ENCODE data around the gene RXRA. TPM values are rescaled to one million over a fixed set of nuclear protein-coding genes. Genes with fewer than 3 reads are reported as not detected.

RXRA gene
- total RNA-seq, 1 donor from 2014 or later, result 29.6 TPM

GRCh38 chr9:134419684-134420076 is 93.4 kb downstream of the RXRA start:
- DNase-seq, result no peak

GRCh38 chr9:134420281-134420845 is 94.1 kb downstream of the RXRA start:
- no peak for DNase-seq

GRCh38 chr9:134420974-134421432 is 94.7 kb downstream of the RXRA start:
- no peak for DNase-seq

- DNase-seq, result no peak
These were observed 95.6 kb downstream of the RXRA start for GRCh38 chr9:134421888-134422287.

- DNase-seq, result no peak
These were observed 96.2 kb downstream of the RXRA start for GRCh38 chr9:134422301-134423090.

- DNase-seq, result no peak
These were observed 96.9 kb downstream of the RXRA start for GRCh38 chr9:134423166-134423565.

- no peak for DNase-seq
These were observed 97.5 kb downstream of the RXRA start for GRCh38 chr9:134423749-134424148.

- DNase-seq, result no peak
These were observed 98.6 kb downstream of the RXRA start for GRCh38 chr9:134424818-134425217.

- no peak for DNase-seq
These were observed 99.1 kb downstream of the RXRA start for GRCh38 chr9:134425401-134425800.

- no peak for DNase-seq
These were observed 99.6 kb downstream of the RXRA start for GRCh38 chr9:134425812-134426211.

GRCh38 chr9:134426436-134426835 is 100.2 kb downstream of the RXRA start:
- DNase-seq, result no peak

GRCh38 chr9:134427153-134427782 is 101.0 kb downstream of the RXRA start:
- no peak for DNase-seq

- DNase-seq, result no peak
These were observed 102.3 kb downstream of the RXRA start for GRCh38 chr9:134428559-134428958.

GRCh38 chr9:134429007-134429406 is 102.8 kb downstream of the RXRA start:
- DNase-seq, result no peak

GRCh38 chr9:134429481-134429880 is 103.2 kb downstream of the RXRA start:
- no peak for DNase-seq

GRCh38 chr9:134431095-134431494 is 104.8 kb downstream of the RXRA start:
- DNase-seq, result no peak

- no peak for DNase-seq
These were observed 105.4 kb downstream of the RXRA start for GRCh38 chr9:134431626-134432025.

GRCh38 chr9:134432471-134432870 is 106.2 kb downstream of the RXRA start:
- DNase-seq, result no peak

- DNase-seq, result no peak
These were observed 106.8 kb downstream of the RXRA start for GRCh38 chr9:134433101-134433500.

GRCh38 chr9:134433909-134434882 is 107.9 kb downstream of the RXRA start:
- no peak for DNase-seq

GRCh38 chr9:134434894-134435506 is 108.7 kb downstream of the RXRA start:
- DNase-seq, result peak; percentile 98

Data from skin of body (tissue), 2 donors.